Measurements from ENCODE around the gene PCTP. TPM values are rescaled to one million over a fixed set of nuclear protein-coding genes. Genes with fewer than 3 reads are reported as not detected.

PCTP gene
- total and polyA plus RNA-seq, 2 of the 4 experiments (the other 2 are of a cell fraction) = 11.6 to 12.9 TPM

DNA sequence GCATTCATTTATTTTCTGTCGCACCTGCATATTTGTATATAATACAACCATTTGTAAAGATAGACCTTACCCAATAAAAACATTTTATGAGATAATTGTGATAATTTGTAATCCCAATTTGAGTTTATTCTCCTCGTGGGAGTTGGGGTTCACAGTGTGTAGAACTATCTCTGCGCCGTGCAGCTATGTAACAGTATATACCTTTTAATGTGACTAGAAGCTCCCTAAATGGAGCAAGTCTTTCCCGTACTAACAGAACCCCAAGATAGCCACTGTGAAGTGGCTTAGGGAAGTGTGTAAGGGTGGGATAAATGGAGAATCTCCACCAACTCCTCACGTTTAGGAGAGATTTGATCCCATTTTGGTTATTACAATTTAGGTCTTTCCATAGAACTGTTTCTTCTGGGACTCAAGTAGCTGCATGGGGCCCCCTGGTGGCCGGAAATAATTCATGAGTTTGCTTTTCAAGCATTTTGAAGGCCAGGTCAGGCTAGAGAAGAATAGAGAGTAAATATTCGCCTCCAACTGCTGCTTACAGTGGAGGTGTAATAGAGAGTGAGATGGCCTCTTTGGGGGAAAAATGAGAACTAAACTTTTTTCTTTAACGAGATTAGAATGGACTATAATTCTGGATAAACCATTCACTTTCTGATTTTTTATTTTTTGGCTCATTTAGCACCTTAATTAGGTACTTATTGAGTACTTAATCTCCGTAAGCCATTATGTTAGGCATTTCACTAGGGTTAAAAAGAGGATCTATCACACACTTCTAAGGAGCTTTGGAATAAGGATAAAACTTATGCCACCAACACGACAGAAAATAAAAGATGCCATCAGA, 32.7 kb upstream of the PCTP start:
- no peak overlapping the region for H2AFZ ChIP-seq (replicated peaks; ENCODE audit: low read length, poor library complexity)
- CTCF ChIA-PET = interaction anchor here (0.5 to 2.3 kb wide), 10 partner anchors 10 to 259 kb away, joined by 3 to 13 read pairs (median 4); no protein-coding TSS in a partner anchor
- no TSS peak for BruUV-seq (replicated peaks)
- no peak overlapping the region for H3K23ac ChIP-seq (ENCODE audit: low read depth, low read length)
- H3K4me3 ChIP-seq (ENCODE audit: insufficient read depth, low read depth, low read length) = no peak overlapping the region
- no peak overlapping the region for H3K27ac ChIP-seq (ENCODE audit: insufficient read depth, low read length)
- no peak overlapping the region for H3K14ac ChIP-seq (replicated peaks; ENCODE audit: low read depth, low read length)
- H3K4ac ChIP-seq (ENCODE audit: low read depth, low read length) = no peak overlapping the region
- ATAC-seq (ENCODE audit: low read depth) = peak; percentile 77
- peak; percentile 68 for DNase-seq
- no peak overlapping the region for H2BK120ac ChIP-seq (ENCODE audit: low read depth, low read length)
- no peaks in the 10 kb centered on the region for H3K9me1 ChIP-seq (ENCODE audit: insufficient read depth, low read length)
- POLR2A ChIA-PET (ENCODE audit: unreplicated experiment) = no interaction called here
- peaks cover 5% of the 10 kb centered on the region; the same call in 1 of the 2 replicates for H3K27me3 ChIP-seq (ENCODE audit: control insufficient read depth, insufficient read depth, low read length)
- H2BK5ac ChIP-seq (ENCODE audit: low read depth, low read length, poor library complexity, severe bottlenecking) = no peak overlapping the region
- H4K91ac ChIP-seq (ENCODE audit: insufficient read depth, low read depth, low read length) = no peak overlapping the region
- TF ChIP-seq RAD21 (IDR thresholded peaks at IDR 0.05; ENCODE audit: low read length) (peak; percentile 55), SMC3 (IDR thresholded peaks at IDR 0.05; ENCODE audit: low read depth, low read length) (peak; percentile 69), CEBPB (IDR thresholded peaks at IDR 0.05; ENCODE audit: low read depth, low read length) (no peak), RCOR1 (IDR thresholded peaks at IDR 0.05; ENCODE audit: insufficient replicate concordance, low read length) (no peak), POLR2A (IDR thresholded peaks at IDR 0.05; ENCODE audit: low read depth, low read length) (no peak), CHD1 (IDR thresholded peaks at IDR 0.05; ENCODE audit: low read depth, low read length) (no peak)
- TF ChIP-seq, protein P1, sequence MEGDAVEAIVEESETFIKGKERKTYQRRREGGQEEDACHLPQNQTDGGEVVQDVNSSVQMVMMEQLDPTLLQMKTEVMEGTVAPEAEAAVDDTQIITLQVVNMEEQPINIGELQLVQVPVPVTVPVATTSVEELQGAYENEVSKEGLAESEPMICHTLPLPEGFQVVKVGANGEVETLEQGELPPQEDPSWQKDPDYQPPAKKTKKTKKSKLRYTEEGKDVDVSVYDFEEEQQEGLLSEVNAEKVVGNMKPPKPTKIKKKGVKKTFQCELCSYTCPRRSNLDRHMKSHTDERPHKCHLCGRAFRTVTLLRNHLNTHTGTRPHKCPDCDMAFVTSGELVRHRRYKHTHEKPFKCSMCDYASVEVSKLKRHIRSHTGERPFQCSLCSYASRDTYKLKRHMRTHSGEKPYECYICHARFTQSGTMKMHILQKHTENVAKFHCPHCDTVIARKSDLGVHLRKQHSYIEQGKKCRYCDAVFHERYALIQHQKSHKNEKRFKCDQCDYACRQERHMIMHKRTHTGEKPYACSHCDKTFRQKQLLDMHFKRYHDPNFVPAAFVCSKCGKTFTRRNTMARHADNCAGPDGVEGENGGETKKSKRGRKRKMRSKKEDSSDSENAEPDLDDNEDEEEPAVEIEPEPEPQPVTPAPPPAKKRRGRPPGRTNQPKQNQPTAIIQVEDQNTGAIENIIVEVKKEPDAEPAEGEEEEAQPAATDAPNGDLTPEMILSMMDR (conservative IDR thresholded peaks at IDR 0.05; ENCODE audit: low read depth, low read length) = peak; percentile 75
- TF ChIP-seq, protein P2, sequence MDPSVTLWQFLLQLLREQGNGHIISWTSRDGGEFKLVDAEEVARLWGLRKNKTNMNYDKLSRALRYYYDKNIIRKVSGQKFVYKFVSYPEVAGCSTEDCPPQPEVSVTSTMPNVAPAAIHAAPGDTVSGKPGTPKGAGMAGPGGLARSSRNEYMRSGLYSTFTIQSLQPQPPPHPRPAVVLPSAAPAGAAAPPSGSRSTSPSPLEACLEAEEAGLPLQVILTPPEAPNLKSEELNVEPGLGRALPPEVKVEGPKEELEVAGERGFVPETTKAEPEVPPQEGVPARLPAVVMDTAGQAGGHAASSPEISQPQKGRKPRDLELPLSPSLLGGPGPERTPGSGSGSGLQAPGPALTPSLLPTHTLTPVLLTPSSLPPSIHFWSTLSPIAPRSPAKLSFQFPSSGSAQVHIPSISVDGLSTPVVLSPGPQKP (IDR thresholded peaks at IDR 0.05; ENCODE audit: borderline replicate concordance, low read depth, low read length) = no peak
- H2BK15ac ChIP-seq (ENCODE audit: low read depth, low read length) = no peak overlapping the region
- H2AK5ac ChIP-seq (ENCODE audit: low read depth, low read length) = no peak overlapping the region
- no peak overlapping the region for H3K9ac ChIP-seq (ENCODE audit: low read depth, low read length)
- dilution Hi-C loops (cut with HindIII; ENCODE audit: low sequenced_read_pairs, unreplicated experiment) (no loop called here), in situ Hi-C loops (cut with MboI; ENCODE audit: low sequenced_read_pairs) (no loop called here), intact Hi-C loops (cut with micrococcal nuclease) (loop anchor here (1.0 to 2.0 kb wide), 3 partner anchors 52 to 192 kb away; no protein-coding TSS in a partner anchor)
- no peak overlapping the region for H4K8ac ChIP-seq (ENCODE audit: low read depth in 2 of 2, low read length in 2 of 2)
- peaks cover 2% of the 10 kb centered on the region for H3K4me1 ChIP-seq (ENCODE audit: control insufficient read depth, insufficient read depth, low read length)
- no peak overlapping the region for H3K4me2 ChIP-seq (ENCODE audit: low read depth, low read length)
- no peaks in the 10 kb centered on the region for H3K36me3 ChIP-seq (ENCODE audit: control insufficient read depth, insufficient read depth, low read length)
- H3K18ac ChIP-seq (ENCODE audit: low read depth, low read length) = no peak overlapping the region
- no peaks in the 10 kb centered on the region for H3K9me3 ChIP-seq (ENCODE audit: control insufficient read depth, insufficient read depth, low read length)
- no peak overlapping the region for H2AK9ac ChIP-seq (replicated peaks; ENCODE audit: low read depth, low read length, poor library complexity)
- no peak overlapping the region for H4K5ac ChIP-seq (ENCODE audit: low read depth, low read length)
- no peaks in the 10 kb centered on the region for H3K79me1 ChIP-seq (ENCODE audit: low read depth in 1 of 2, low read length in 2 of 2)
- H4K20me1 ChIP-seq (ENCODE audit: insufficient read depth, low read length) = no peaks in the 10 kb centered on the region
- no peak overlapping the region for H3K56ac ChIP-seq (ENCODE audit: extremely low read depth, insufficient read depth, low read length)
- WGBS, 2 experiments (ENCODE audit: extremely low coverage in 2 of 2, insufficient read length in 1 of 2) = no CpG with 5 or more reads among the region's 11 CpGs
- H2BK20ac ChIP-seq (ENCODE audit: low read depth, low read length) = no peak overlapping the region

Measured in IMR-90 (cell line).